Small intestine (tissue), 7 donors: ENCODE measurements around the gene SLC12A3. TPM values are rescaled to one million over a fixed set of nuclear protein-coding genes. Genes with fewer than 3 reads are reported as not detected.
"Not testable (repeated sequence)": the region's sequence is repeated elsewhere in the genome, so short reads cannot be mapped to it uniquely, and the experiment has no call there.

Experiments
- DNase-seq, 2 donors: peaks; one replicate each; pipeline versions ENCODE4 v3.0.0 to v3.0.0-alpha.2; 2013
- FAIRE-seq: peaks from 2 replicates; lab custom pipeline; 2012; peaks lifted over from hg19 to GRCh38; lab: Jason Lieb, UNC
- H3K27ac ChIP-seq, 3 donors: one replicate each; pipeline ENCODE4 v1.5.1; 2013; ENCODE audit warnings: low read length in 2 of 3, mild to moderate bottlenecking in 2 of 3, control low read depth in 1 of 3, inconsistent platforms in 1 of 3, low read depth in 1 of 3, moderate library complexity in 1 of 3
- H3K27me3 ChIP-seq, 3 donors: one replicate each; pipeline ENCODE4 v1.6.1; 2013; ENCODE audit warnings: low read length in 3 of 3, inconsistent platforms in 1 of 3; ENCODE audit not compliant: control insufficient read depth in 3 of 3, insufficient read depth in 3 of 3
- H3K36me3 ChIP-seq, 3 donors: one replicate each; pipeline ENCODE4 v1.6.1; 2013; ENCODE audit warnings: low read length in 3 of 3, inconsistent platforms in 1 of 3, low read depth in 1 of 3, mild to moderate bottlenecking in 1 of 3, moderate library complexity in 1 of 3; ENCODE audit not compliant: control insufficient read depth in 3 of 3, insufficient read depth in 2 of 3
- H3K4me1 ChIP-seq, 3 donors: one replicate each; pipeline ENCODE4 v1.6.1; 2013; ENCODE audit warnings: low read length in 2 of 3, inconsistent platforms in 1 of 3, low read depth in 1 of 3, mild to moderate bottlenecking in 1 of 3, moderate library complexity in 1 of 3; ENCODE audit not compliant: control insufficient read depth in 3 of 3, insufficient read depth in 2 of 3
- H3K4me3 ChIP-seq, 3 donors: one replicate each; pipeline ENCODE4 v1.5.1; 2013; ENCODE audit warnings: low read length in 3 of 3, control low read depth in 1 of 3, inconsistent platforms in 1 of 3, low read depth in 1 of 3, mild to moderate bottlenecking in 1 of 3, moderate library complexity in 1 of 3
- H3K9me3 ChIP-seq, 2 donors: one replicate each; pipeline ENCODE4 v1.6.1; 2013; ENCODE audit warnings: low read depth in 1 of 2, low read length in 1 of 2; ENCODE audit not compliant: control insufficient read depth in 2 of 2, insufficient read depth in 1 of 2
- WGBS, 3 donors: extraction: QIAGEN DNeasy Blood & Tissue Kit; methylation state at CpG; one replicate each; pipeline ENCODE4 v1.1.7; 2013; 5-methylcytosine and 5-hydroxymethylcytosine counted together
- polyA plus RNA-seq, 4 donors: library from polyadenylated mRNA; stranded (reverse) in 3 of 4; unstranded in 1 of 4; fragments of 200-250 nt in 3 of 4; fragments of 120-200 nt in 1 of 4; gene quantifications; one replicate each; pipeline versions ENCODE4 v1.2.1 to v1.2.3, GENCODE V29; 2013
- donor health status: healthy with polysubstance abuse.
- donor health status: control.
- donor health status: control.
- donor health status: Bipolar disorder and iron deficiency.
- donor health status: healthy.

Gene SLC12A3
- polyA plus RNA-seq, 4 donors, result 0.04 TPM; not detected in 2

GRCh38 chr16:56879276-56879675 lies 14.3 kb downstream of the SLC12A3 start:
- H3K36me3 ChIP-seq, result no peaks in the 10 kb centered on the region
- no peak overlapping the region for H3K4me3 ChIP-seq
- DNase-seq, result no peak
- no peaks in the 10 kb centered on the region for H3K4me1 ChIP-seq
- no peaks in the 10 kb centered on the region for H3K9me3 ChIP-seq
- H3K27ac ChIP-seq, result no peak overlapping the region
- H3K27me3 ChIP-seq, result no peaks in the 10 kb centered on the region
- 81 to 86% (median 84%) methylated on average over 9 of the region's 9 CpGs for WGBS, 3 donors
- FAIRE-seq, result no peak

DNA sequence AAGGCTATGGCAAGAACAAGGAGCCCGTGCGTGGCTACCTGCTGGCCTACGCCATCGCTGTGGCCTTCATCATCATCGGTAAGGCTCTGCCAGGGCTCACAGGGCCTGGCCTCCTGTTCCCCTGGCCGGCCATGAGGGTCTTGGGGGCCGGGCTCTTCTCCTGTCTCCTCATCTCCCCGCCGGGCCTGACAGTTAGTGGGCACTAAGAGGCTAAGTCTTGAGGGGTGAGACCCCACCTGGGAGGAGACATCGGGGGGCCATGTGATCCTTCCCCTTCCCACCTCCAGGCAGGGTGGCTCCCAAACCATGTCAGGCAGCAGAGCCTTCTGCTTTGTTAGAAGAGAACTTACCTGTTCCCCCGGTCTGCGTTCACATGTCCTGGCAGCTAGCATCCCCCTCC lies 15.2 kb downstream of the SLC12A3 start:
- Histone ChIP-seq H3K4me3 (no peak overlapping the region), H3K4me1 (no peaks in the 10 kb centered on the region), H3K9me3 (no peaks in the 10 kb centered on the region), H3K27ac (no peak overlapping the region), H3K36me3 (no peaks in the 10 kb centered on the region), H3K27me3 (no peaks in the 10 kb centered on the region)
- no peak for DNase-seq
- FAIRE-seq, result no peak
- 89 to 92% (median 91%) methylated on average over 10 to 12 of the region's 12 CpGs for WGBS, 3 donors

GRCh38 chr16:56880685-56881084 lies 15.7 kb downstream of the SLC12A3 start:
- no peaks in the 10 kb centered on the region for H3K27me3 ChIP-seq
- no peaks in the 10 kb centered on the region for H3K36me3 ChIP-seq
- H3K9me3 ChIP-seq, result no peaks in the 10 kb centered on the region
- FAIRE-seq, result no peak
- H3K4me3 ChIP-seq, result no peak overlapping the region
- no peak overlapping the region for H3K27ac ChIP-seq
- no peak for DNase-seq
- no peaks in the 10 kb centered on the region for H3K4me1 ChIP-seq
- WGBS, 3 donors, result 86 to 95% (median 92%) methylated on average over 4 of the region's 4 CpGs

GRCh38 chr16:56882077-56882800 lies 17.2 kb downstream of the SLC12A3 start:
- no peak overlapping the region for H3K4me3 ChIP-seq
- no peak for DNase-seq
- no peak overlapping the region for H3K27ac ChIP-seq
- H3K27me3 ChIP-seq, result no peaks in the 10 kb centered on the region
- H3K36me3 ChIP-seq, result no peaks in the 10 kb centered on the region
- no peaks in the 10 kb centered on the region for H3K9me3 ChIP-seq
- 84 to 89% (median 89%) methylated on average over 8 of the region's 8 CpGs for WGBS, 3 donors
- no peak for FAIRE-seq
- no peaks in the 10 kb centered on the region for H3K4me1 ChIP-seq

- no peak for DNase-seq
Observed at GRCh38 chr16:56883586-56883985, 18.6 kb downstream of the SLC12A3 start.

GRCh38 chr16:56884026-56884582 lies 19.1 kb downstream of the SLC12A3 start:
- Histone ChIP-seq H3K36me3 (no peaks in the 10 kb centered on the region), H3K27ac (no peak overlapping the region), H3K27me3 (no peaks in the 10 kb centered on the region), H3K4me1 (no peaks in the 10 kb centered on the region), H3K4me3 (no peak overlapping the region), H3K9me3 (no peaks in the 10 kb centered on the region)
- 90 to 94% (median 92%) methylated on average over 14 of the region's 14 CpGs for WGBS, 3 donors
- DNase-seq (no peak), FAIRE-seq (no peak)

More at GRCh38 chr16:56883586-56883985, 18.6 kb downstream of the SLC12A3 start:
- Histone ChIP-seq H3K27ac (no peak overlapping the region), H3K9me3 (no peaks in the 10 kb centered on the region), H3K4me3 (no peak overlapping the region), H3K36me3 (no peaks in the 10 kb centered on the region), H3K27me3 (no peaks in the 10 kb centered on the region), H3K4me1 (no peaks in the 10 kb centered on the region)
- no peak for FAIRE-seq
- 85 to 90% (median 88%) methylated on average over 2 of the region's 2 CpGs for WGBS, 3 donors

DNA sequence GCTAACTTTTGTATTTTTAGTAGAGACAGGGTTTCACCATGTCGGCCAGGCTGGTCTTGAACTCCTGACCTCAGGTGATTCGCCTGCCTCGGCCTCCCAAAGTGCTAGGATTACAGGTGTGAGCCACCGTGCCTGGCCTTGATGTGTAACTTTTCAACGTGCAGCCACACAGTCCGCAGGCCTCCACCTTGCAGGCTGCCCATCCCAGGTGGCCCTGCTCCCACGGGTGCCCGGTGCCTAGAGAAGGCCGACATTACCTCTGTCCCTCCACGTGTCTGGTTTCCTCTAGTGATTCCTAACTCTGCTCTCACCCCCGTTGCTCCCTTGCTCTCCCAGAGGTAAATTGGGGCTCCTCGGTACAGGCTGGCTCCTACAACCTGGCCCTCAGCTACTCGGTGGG lies 19.9 kb downstream of the SLC12A3 start:
- not testable (repeated sequence) for DNase-seq

GRCh38 chr16:56885446-56886162 lies 20.6 kb downstream of the SLC12A3 start:
- Histone ChIP-seq H3K9me3 (no peaks in the 10 kb centered on the region), H3K27me3 (no peaks in the 10 kb centered on the region), H3K36me3 (no peaks in the 10 kb centered on the region), H3K27ac (no peak overlapping the region), H3K4me1 (no peaks in the 10 kb centered on the region), H3K4me3 (no peak overlapping the region)
- FAIRE-seq (no peak), DNase-seq (no peak)
- 74 to 84% (median 74%) methylated on average over 9 of the region's 9 CpGs for WGBS, 3 donors

More for the DNA sequence above, 19.9 kb downstream of the SLC12A3 start:
- not testable (repeated sequence) for H3K4me1 ChIP-seq, H3K27me3 ChIP-seq, H3K36me3 ChIP-seq, FAIRE-seq, H3K27ac ChIP-seq, H3K4me3 ChIP-seq, H3K9me3 ChIP-seq
- 88 to 93% (median 92%) methylated on average over 13 of the region's 13 CpGs for WGBS, 3 donors
